ENCODE data around the gene PITX1. TPM values are rescaled to one million over a fixed set of nuclear protein-coding genes. Genes with fewer than 3 reads are reported as not detected.
A peak's percentile ranks its signal among the peaks of the same experiment; 100 is the strongest.

The PITX1 gene
- total and polyA plus RNA-seq, 2 donors (not counting 1 experiment from before 2014, with no cell fraction given): 1.7 to 3.1 TPM

GRCh38 chr5:135011355-135012032 is 22.5 kb downstream of the PITX1 start:
- H4K20me1 ChIP-seq (ENCODE audit: control insufficient read depth, extremely low read depth, insufficient read depth, low read length): no peaks in the 10 kb centered on the region
- TF ChIP-seq EZH2 (IDR thresholded peaks at IDR 0.05; ENCODE audit: low read length, missing control alignments) (no peak), CTCF (conservative IDR thresholded peaks at IDR 0.05 in 1 of 2, IDR thresholded peaks at IDR 0.05 in 1 of 2; ENCODE audit: low read depth in 1 of 2, low read length in 2 of 2) (no peak)
- H3K27me3 ChIP-seq (ENCODE audit: control insufficient read depth, insufficient read depth, low read length): no peaks in the 10 kb centered on the region
- H2AFZ ChIP-seq (ENCODE audit: low read length): no peak overlapping the region
- H3K9me3 ChIP-seq (ENCODE audit: control insufficient read depth, insufficient read depth, low read depth, low read length): no peaks in the 10 kb centered on the region
- H3K4me1 ChIP-seq (ENCODE audit: control insufficient read depth, extremely low read depth, insufficient read depth, low read length): no peaks in the 10 kb centered on the region
- no peaks in the 10 kb centered on the region for H3K79me2 ChIP-seq (ENCODE audit: control insufficient read depth, insufficient read depth, low read length)
- no peak overlapping the region for H3K4me3 ChIP-seq (replicated peaks in 1 of 4; ENCODE audit: control extremely low read depth in 1 of 4, insufficient read depth in 1 of 4, low read depth in 3 of 4, low read length in 4 of 4)
- H3K4me2 ChIP-seq (ENCODE audit: extremely low read depth, insufficient read depth, low read length): no peak overlapping the region
- H3K9ac ChIP-seq (ENCODE audit: insufficient read depth, low read length): no peak overlapping the region
- H3K36me3 ChIP-seq (ENCODE audit: control insufficient read depth, insufficient read depth, low read length): no peaks in the 10 kb centered on the region
- no peak for DNase-seq (ENCODE audit: low read depth in 2 of 2)
- H3K27ac ChIP-seq (ENCODE audit: insufficient read depth, low read length): no peak overlapping the region

- H3K9ac ChIP-seq (ENCODE audit: insufficient read depth, low read length): no peak overlapping the region
- no peaks in the 10 kb centered on the region for H3K36me3 ChIP-seq (ENCODE audit: control insufficient read depth, insufficient read depth, low read length)
- peak in 1 of 2 donors; percentile 26 for TF ChIP-seq CTCF (conservative IDR thresholded peaks at IDR 0.05 in 1 of 2, IDR thresholded peaks at IDR 0.05 in 1 of 2; ENCODE audit: low read depth in 1 of 2, low read length in 2 of 2)
- TF ChIP-seq EZH2 (IDR thresholded peaks at IDR 0.05; ENCODE audit: low read length, missing control alignments): no peak
- no peak overlapping the region for H3K4me2 ChIP-seq (ENCODE audit: extremely low read depth, insufficient read depth, low read length)
- H3K4me3 ChIP-seq (replicated peaks in 1 of 4; ENCODE audit: control extremely low read depth in 1 of 4, insufficient read depth in 1 of 4, low read depth in 3 of 4, low read length in 4 of 4): no peak overlapping the region
- no peaks in the 10 kb centered on the region for H3K9me3 ChIP-seq (ENCODE audit: control insufficient read depth, insufficient read depth, low read depth, low read length)
- H2AFZ ChIP-seq (ENCODE audit: low read length): no peak overlapping the region
- no peaks in the 10 kb centered on the region for H3K4me1 ChIP-seq (ENCODE audit: control insufficient read depth, extremely low read depth, insufficient read depth, low read length)
- H4K20me1 ChIP-seq (ENCODE audit: control insufficient read depth, extremely low read depth, insufficient read depth, low read length): no peaks in the 10 kb centered on the region
- no peaks in the 10 kb centered on the region for H3K79me2 ChIP-seq (ENCODE audit: control insufficient read depth, insufficient read depth, low read length)
- no peaks in the 10 kb centered on the region for H3K27me3 ChIP-seq (ENCODE audit: control insufficient read depth, insufficient read depth, low read length)
- H3K27ac ChIP-seq (ENCODE audit: insufficient read depth, low read length): no peak overlapping the region
- DNase-seq (ENCODE audit: low read depth in 2 of 2): no peak
These were observed 23.3 kb downstream of the PITX1 start for GRCh38 chr5:135010502-135011354.

- Histone ChIP-seq H3K27me3 (ENCODE audit: control insufficient read depth, insufficient read depth, low read length) (no peaks in the 10 kb centered on the region), H3K4me3 (replicated peaks in 1 of 4; ENCODE audit: control extremely low read depth in 1 of 4, insufficient read depth in 1 of 4, low read depth in 3 of 4, low read length in 4 of 4) (no peak overlapping the region), H3K9me3 (ENCODE audit: control insufficient read depth, insufficient read depth, low read depth, low read length) (no peaks in the 10 kb centered on the region), H2AFZ (ENCODE audit: low read length) (no peak overlapping the region), H3K79me2 (ENCODE audit: control insufficient read depth, insufficient read depth, low read length) (no peaks in the 10 kb centered on the region), H3K36me3 (ENCODE audit: control insufficient read depth, insufficient read depth, low read length) (no peaks in the 10 kb centered on the region), H4K20me1 (ENCODE audit: control insufficient read depth, extremely low read depth, insufficient read depth, low read length) (no peaks in the 10 kb centered on the region), H3K4me1 (ENCODE audit: control insufficient read depth, extremely low read depth, insufficient read depth, low read length) (no peaks in the 10 kb centered on the region), H3K4me2 (ENCODE audit: extremely low read depth, insufficient read depth, low read length) (no peak overlapping the region), H3K27ac (ENCODE audit: insufficient read depth, low read length) (no peak overlapping the region), H3K9ac (ENCODE audit: insufficient read depth, low read length) (no peak overlapping the region)
- no peak for DNase-seq (ENCODE audit: low read depth in 2 of 2)
- no peak for TF ChIP-seq CTCF (conservative IDR thresholded peaks at IDR 0.05 in 1 of 2, IDR thresholded peaks at IDR 0.05 in 1 of 2; ENCODE audit: low read depth in 1 of 2, low read length in 2 of 2)
- no peak for TF ChIP-seq EZH2 (IDR thresholded peaks at IDR 0.05; ENCODE audit: low read length, missing control alignments)
These were observed 24.1 kb downstream of the PITX1 start for GRCh38 chr5:135009736-135010501.

Data from fibroblast of lung (primary cell).